ENCODE results near the gene GJA9.
A peak's percentile ranks its signal among the peaks of the same experiment; 100 is the strongest.

Gene GJA9

DNA sequence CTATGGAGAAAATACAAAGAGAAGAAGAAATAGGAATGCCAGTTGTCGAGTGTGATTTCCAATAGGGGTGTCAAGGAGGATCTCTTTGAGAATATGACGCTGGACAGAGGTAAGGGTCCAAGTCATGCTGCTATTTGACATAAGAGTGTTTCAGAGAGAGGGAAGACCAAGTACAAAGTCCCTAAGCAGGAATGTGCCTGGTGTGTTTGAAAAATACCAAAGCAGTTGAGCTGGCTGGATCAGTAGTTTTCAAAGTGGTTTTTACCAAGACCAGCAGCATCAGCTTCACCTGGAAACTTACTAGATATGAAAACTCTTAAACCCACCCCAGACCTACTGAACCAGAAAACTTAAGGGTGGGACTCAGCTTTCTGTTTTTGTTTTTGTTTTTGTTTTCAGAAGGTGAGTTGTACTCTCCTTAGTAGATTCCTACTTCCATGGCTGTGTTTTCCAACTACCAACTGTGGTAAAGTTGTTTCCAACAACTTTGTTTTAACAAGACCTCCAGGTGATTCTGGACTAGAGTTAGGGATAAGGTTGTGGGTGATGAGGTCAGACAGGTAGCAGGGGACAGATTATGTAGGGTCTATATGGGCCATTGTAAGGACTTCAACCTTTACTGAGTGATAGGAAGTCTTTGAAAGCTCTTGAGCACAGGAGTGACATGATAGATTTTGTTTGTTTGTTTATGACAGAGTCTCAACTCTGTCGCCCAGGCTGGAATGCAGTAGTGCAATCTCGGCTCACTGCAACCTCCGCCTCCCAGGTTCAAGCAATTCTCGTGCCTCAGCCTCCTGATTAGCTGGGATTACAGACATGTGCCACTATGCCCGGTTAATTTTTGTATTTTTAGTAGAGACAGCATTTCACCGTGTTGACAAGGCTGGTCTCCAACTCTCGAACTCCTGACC is 7.3 kb upstream of the GJA9 start:
- no peak overlapping the region for H3K4me3 ChIP-seq (ENCODE audit: low read depth, low read length)
- DNase-seq (ENCODE audit: low read depth), result no peak
- no peak for TF ChIP-seq CTCF (IDR thresholded peaks at IDR 0.05; ENCODE audit: low read depth, low read length, missing control alignments)
- in situ Hi-C loops (cut with HindIII; ENCODE audit: low sequenced_read_pairs), result no loop called here

- TF ChIP-seq CTCF (IDR thresholded peaks at IDR 0.05; ENCODE audit: low read depth, low read length, missing control alignments), result no peak
- in situ Hi-C loops (cut with HindIII; ENCODE audit: low sequenced_read_pairs), result no loop called here
- DNase-seq (ENCODE audit: low read depth), result no peak
Observed at GRCh38 chr1:38885092-38885491, 3.7 kb upstream of the GJA9 start.

GRCh38 chr1:38875811-38876210 is 5.6 kb downstream of the GJA9 start:
- H3K4me3 ChIP-seq (ENCODE audit: low read depth, low read length), result no peak overlapping the region
- in situ Hi-C loops (cut with HindIII; ENCODE audit: low sequenced_read_pairs), result no loop called here
- DNase-seq (ENCODE audit: low read depth), result no peak
- TF ChIP-seq CTCF (IDR thresholded peaks at IDR 0.05; ENCODE audit: low read depth, low read length, missing control alignments), result no peak

More at GRCh38 chr1:38885092-38885491, 3.7 kb upstream of the GJA9 start:
- H3K4me3 ChIP-seq (ENCODE audit: low read depth, low read length), result no peak overlapping the region

GRCh38 chr1:38873027-38873969 is 8.1 kb downstream of the GJA9 start, which contains the start of gene MYCBP:
MYCBP (minus strand) TSS chr1:38873348; CDS start chr1:38873305, 43 bp downstream.
- peak; percentile 87 for DNase-seq (ENCODE audit: low read depth)
- TF ChIP-seq CTCF (IDR thresholded peaks at IDR 0.05; ENCODE audit: low read depth, low read length, missing control alignments), result no peak
- in situ Hi-C loops (cut with HindIII; ENCODE audit: low sequenced_read_pairs), result loop anchor here (25.0 kb wide), 1 partner anchor 214 kb away; no protein-coding TSS in a partner anchor
- H3K4me3 ChIP-seq (ENCODE audit: low read depth, low read length), result peak within 1 kb of the TSS; percentile 73

DNA sequence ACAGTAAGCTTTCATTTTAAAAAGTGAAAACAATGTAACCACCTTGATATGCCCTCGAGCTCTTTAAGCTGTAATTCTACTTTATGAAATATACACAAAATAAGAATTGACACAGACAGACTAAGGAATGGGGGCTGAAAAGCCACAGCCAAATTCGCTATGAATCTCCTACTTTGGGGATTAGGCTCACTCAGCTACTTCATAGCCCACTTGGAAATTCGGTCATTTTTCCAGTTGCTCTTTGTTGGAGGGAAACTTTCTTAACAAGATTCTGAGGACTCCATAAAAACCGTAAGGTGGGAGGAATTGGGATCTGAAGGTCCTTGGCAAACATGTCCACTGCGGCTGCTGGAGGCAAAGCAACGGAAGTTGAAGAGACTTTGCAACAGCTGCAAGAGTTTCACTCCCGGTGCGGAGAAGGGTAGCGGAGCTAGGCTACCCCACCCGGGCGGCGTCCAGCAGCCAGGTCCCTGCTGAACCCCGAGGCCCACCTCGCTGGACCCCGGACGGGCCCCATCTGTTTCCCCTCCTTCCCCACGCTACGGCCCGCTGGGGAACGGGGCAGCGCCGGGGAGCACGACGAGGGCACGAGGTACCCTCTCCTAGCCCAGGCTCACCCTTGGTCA is 8.9 kb downstream of the GJA9 start:
- DNase-seq (ENCODE audit: low read depth), result peak; percentile 15
- peak overlapping the region; percentile 73 for H3K4me3 ChIP-seq (ENCODE audit: low read depth, low read length)
- TF ChIP-seq CTCF (IDR thresholded peaks at IDR 0.05; ENCODE audit: low read depth, low read length, missing control alignments), result no peak
- in situ Hi-C loops (cut with HindIII; ENCODE audit: low sequenced_read_pairs), result loop anchor here (25.0 kb wide), 1 partner anchor 215 kb away; no protein-coding TSS in a partner anchor

GRCh38 chr1:38870996-38871395 is 10.4 kb downstream of the GJA9 start:
- DNase-seq (ENCODE audit: low read depth), result no peak
- in situ Hi-C loops (cut with HindIII; ENCODE audit: low sequenced_read_pairs), result loop anchor here (25.0 kb wide), 1 partner anchor 216 kb away; no protein-coding TSS in a partner anchor
- H3K4me3 ChIP-seq (ENCODE audit: low read depth, low read length), result no peak overlapping the region
- no peak for TF ChIP-seq CTCF (IDR thresholded peaks at IDR 0.05; ENCODE audit: low read depth, low read length, missing control alignments)
